ENCODE data around the gene SMC1B.
"Not testable (repeated sequence)": the region's sequence is repeated elsewhere in the genome, so short reads cannot be mapped to it uniquely, and the experiment has no call there.

The SMC1B gene

DNA sequence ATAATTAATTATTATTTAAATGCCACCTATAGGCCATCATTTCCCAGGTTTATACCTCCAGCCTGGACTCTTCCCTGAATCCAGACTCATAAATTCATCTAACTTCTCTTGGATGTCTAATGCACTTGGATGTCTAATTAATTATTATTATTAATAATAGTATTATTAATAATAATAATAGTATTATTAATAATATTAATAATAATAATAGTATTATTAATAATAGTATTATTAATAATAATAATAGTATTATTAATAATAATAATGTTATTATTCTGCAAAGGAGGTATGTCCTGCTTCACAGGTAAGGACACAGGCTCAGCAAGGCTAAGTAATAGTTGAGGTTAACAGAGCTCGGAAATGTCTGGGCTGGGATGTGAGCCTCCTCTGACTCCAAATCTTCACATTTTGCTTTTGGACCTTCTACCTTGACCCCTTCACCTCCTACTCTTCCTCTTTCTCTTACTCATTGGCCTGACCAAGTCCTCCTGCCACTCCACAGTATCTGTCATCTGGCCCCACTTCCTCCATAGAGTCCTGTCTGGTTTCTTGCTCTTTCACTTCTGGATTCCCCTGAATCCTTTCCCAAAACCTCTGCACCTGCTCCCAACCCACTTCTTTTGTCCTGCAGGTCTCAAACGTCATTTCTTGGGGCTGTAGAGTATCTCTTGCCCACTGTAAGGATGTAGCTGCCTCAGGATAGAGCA lies 8.1 kb upstream of the SMC1B start:
- no peak for DNase-seq (ENCODE audit: low read depth)

DNA sequence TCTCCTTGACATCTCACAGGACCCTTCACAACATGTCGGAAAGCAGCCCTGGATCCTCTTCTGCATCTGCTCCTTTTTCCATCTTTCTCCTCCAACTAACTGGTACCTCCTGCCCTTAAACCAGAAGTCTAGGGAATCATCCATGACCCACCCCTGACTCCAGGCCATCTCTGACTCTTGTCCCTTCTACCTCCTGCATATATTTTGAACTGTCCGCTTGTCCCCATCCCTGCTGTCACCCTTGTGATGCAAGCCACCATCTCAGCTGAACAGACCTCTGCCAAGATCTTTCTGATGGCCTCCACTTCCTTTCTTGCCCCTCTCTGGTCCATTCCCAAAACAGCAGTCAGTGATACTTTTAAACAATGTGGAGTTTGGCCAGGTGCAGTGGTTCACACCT lies 7.1 kb upstream of the SMC1B start:
- DNase-seq (ENCODE audit: low read depth), result no peak

DNA sequence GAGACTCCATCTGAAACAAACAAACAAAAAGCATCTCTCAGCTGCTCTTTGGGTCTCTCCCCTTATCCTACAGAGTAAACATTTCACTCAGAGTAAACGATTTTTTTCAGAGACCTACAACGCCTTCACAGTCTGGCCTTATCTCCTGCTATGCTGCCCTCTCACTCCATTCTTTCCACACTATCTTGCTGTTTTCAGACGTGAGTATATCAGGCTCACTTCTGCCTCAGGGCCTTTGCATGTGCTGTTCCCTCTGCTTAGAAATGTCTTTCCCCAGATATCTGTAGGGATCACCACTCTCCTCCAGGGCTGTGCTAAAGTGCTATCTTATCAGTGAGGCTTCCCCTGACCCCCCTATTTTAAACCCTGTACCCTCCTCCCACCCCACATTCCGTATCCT lies 6.6 kb upstream of the SMC1B start:
- no peak for DNase-seq (ENCODE audit: low read depth)

DNA sequence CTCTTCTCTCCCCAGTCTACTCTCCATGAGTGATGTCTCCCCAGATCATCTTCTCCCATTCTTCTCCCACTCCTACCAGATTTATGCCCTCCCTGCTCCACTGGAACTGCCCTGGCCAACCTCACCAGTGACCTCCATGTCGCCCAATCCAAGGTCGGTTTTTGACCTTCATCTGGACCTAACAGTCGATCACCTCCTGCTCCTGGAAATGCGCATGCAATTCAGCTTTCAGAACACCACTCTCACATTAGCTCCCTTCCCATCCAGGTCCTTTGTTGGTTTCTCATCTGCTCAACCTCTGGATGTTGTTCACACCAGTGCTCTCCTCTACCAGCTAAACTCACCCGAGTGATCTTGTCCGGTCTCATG lies 5.4 kb upstream of the SMC1B start:
- DNase-seq (ENCODE audit: low read depth), result no peak

DNA sequence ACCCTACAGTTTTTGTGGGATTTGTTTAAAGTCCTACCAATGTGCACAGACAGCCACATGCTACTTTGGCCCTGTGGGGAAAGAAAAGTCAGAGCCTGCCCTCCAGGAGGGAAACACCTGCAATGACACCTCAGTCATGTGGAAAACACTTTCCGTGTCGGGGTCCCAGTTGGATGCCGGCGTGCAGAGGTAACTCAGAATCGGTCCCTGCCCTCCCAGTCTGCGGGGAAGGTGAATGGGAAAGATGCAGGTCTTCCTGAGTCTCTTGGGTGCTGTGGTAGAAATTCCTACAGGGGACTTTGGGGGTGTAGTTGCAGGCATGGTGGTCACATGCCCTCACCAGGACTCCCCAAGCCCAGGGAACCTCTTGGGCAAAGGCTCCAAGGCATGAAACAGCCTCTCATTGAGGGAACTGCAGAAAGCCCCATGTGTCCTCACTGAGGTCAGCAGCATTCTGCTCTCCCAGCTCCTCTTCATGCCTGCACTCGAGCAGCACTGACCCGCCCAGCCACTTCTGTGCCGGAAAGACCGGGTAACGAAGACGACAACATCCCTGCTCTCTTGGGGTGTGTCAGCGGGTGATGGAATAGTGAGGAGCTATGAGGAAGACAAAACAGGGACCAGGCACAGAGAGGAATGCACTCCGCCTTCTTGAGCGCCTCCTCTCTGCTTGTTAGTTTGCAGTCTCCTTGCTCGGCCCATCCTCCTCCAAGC lies 4.8 kb upstream of the SMC1B start:
- no peak for DNase-seq (ENCODE audit: low read depth)

DNA sequence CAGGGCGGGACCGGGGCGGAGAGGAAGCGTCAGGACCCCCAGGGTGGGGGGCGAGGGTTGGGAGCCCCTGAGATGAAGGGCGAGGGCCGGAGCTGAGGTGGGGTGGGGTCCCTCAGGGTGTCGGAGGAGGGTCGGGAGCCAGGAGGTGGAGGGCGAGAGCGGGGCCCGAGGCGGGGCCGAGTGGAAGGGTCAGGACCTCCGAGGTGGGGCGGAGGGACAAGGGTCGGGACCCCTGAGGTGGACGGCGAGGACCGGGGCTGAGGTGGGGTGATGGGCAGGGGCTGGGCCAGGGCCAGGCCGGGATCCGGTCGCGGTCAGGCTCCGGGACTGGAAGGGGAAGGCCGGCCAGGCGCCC lies 409 bp downstream of the SMC1B start:
- no peak for DNase-seq (ENCODE audit: low read depth)

DNA sequence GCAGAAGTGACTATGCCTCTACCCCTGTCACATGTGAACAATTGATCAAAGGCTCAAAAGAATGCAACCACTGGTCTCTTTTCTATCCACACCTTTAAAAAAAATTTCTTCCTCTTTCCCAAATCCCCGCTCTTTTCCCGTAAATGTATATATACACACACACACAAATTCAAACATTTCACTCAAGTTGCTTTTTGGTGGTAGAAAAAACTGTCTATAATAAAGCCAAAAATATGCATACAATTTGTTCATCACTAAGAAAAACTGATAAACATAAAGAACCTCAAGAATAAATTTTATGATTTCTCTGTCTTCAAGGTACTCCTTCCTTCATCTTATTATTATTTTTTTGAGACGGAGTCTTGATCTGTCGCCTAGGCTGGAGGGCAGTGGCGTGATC lies 5.6 kb downstream of the SMC1B start:
- no peak for DNase-seq (ENCODE audit: low read depth)

DNA sequence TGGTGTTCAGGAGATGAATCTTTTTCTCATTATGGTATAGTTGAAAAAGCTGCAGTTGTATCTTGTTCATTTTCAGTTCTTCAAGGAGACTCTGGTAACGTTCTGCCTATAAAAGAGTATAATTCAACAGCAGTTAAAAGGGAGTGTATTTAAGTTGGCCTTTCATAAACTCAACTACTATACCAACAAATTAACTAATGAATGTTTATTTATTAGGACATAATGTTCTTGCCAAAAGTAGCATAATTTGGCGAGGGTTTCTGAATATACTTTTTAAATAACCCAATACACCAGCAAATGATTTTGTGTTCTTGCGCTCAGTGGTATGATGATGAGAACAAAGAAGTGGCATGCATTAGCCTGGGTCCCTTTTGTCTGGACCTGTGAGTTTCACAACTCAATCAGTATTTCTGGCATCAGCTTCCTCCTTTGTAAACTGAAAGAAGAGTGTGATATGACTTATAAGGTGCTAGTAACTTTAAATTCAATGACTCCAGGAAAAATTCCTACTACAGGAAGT lies 10.9 kb downstream of the SMC1B start:
- no peak for DNase-seq (ENCODE audit: low read depth)

DNA sequence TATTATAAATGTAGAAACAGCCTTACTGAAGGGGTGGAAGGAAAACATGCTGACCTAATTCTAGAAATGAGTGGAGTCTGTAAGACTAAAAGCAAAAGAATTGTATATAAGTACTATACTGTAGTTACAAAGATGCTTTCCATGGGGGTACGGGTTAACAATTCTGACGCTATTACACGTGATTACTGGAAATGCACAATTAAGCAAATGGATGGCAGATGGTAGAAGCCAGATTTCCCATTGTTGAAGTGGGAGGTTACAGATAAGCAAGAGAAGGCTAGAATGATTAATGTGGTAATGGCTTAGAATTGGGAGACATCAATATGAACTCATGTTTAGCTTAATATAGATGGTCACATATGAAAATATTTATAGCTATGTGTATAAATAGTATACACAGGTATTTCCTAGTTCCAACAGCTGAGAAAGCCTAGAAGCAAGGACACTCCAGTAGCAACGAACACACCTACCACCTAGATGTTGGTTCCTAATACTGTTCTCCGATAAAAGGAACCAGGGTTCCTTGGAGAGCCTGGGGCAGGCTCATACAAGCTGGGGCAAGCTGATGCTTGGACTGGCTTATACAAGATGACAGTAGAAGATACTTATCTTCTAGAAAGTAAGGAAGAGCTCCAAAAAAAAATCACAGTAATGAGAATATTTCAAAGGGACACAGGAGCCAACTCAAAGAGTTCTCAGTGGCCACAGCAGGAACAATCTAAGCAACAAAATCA lies 13.5 kb downstream of the SMC1B start:
- no peak for DNase-seq (ENCODE audit: low read depth)

DNA sequence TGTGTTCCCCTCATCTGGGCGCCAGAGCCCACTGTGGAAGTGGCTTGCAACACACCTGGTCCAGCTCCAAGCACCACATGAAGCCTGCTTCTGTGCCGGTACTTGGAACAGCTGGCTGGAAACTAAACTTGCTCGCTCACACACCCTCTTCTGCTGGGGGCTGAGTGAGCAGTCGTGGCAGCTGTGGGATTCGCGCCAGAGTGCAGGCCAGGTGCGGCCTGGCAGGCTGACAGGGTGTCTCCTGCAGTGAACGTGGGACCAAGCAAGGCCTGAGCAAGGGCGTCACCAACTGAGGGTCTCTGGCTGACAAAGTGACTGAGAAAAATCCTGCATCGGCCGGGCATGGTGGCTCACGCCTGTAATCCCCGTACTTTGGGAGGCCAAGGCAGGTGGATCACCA lies 15.2 kb downstream of the SMC1B start:
- DNase-seq (ENCODE audit: low read depth), result no peak

DNA sequence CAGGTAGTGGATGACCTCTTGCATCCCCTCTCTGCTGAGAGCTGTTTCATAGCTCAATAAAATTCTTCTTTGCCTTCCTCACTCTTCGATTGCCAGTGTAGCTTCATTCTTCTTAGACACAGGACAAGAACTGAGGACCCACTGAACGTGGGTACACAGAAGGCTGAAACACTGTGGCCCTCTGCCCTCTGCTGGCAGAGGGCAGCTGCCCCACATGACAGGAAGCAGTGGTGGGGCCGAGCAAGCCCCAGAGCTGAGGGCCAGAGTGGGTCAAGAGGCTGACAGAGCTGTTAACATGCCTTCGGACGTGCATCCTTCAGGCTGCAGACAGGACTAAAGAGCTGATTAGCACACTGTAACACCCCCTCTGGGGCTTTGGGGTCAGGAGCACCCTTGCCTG lies 15.6 kb downstream of the SMC1B start:
- DNase-seq (ENCODE audit: low read depth), result no peak

DNA sequence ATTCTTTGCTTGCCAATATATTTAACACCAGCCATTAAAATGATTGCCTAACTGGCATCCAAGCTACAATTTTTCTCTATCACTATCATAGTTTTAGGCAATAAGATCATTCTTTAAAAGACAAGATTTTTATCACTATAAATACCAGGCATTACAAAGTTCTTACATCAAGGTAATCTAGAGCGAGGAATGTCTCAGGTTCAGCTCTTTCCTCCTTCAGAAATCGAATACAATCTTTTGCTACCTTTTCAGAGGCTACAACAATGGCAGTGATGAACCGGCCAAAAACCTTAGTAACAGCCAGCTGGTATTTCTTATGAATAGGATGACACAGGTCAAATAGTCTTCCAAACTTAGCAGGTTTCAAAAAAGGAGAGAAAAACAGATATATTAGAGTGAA lies 23.9 kb downstream of the SMC1B start:
- DNase-seq (ENCODE audit: low read depth), result no peak

DNA sequence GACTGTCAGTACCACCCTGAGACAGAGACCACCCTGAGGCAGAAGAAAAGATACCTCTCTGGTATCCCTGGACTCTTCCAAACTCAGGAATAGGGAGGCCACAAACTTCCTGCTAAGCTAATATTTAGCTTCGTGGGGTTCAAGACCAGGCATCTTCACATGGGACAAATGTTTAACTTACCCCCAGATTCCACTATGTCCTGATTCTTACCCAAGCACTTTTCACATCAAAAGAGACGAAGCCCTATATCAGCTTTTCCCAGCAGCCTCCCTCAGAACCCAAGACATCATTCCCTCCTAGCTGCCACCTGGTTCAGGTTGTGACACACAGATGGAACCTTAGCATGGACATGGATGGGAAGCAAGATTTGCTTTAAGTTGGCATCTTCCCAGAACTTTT lies 32.1 kb downstream of the SMC1B start:
- DNase-seq (ENCODE audit: low read depth), result no peak

DNA sequence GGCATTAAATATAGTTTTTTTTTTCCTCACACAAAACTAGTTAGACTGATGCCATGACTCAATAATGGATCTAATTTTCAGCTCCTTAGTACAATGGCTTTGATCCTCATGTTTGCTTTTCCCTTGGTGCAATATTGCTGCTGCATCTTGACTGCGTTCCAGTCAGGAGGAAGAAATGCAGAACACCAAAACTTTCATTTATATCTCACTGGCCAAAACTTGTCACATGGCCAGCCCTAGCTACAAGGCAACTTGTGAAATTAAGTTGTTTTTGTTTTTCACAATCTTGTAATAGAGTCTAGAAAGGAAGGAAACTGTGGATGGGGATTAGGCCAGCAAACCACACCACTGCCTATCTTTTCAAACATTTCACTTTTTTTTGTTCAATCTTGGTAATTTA lies 36.7 kb downstream of the SMC1B start:
- no peak for DNase-seq (ENCODE audit: low read depth)

DNA sequence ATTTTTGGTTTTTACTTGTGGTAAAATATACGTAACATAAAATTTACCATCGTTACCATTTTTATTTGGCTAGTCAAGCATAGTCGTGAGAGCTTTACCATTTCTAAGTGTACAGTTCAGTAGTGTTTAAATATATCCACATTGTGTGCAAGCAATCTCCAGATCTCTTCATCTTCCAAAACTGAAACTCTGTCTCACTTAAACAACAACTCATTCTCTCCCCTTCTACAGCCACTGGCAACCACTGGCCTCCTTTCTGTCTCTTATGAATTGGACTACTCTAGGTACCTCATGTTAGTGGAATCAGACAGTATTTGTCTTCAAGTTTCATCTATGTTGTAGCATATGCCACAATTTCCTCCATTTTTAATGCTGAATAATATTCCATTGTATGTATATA lies 37.4 kb downstream of the SMC1B start:
- DNase-seq (ENCODE audit: low read depth), result no peak

DNA sequence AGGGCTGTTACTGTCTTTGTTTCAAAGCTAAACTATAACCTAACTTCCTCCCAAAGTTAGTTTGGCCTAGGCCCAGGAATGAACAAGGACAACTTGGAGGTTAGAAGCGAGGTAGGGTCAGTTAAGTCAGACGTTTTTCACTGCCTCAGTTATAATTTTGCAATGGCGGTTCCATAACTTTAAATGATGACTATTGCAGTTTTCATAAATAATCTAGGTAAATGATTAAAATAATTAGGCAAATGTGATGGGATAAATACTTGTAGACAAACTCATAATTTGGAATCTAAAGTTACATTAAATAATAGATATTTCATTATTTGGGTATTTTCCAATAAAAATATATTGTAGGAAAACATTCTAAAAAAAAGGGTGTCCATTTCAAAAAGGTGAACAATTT lies 39.8 kb downstream of the SMC1B start:
- not testable (repeated sequence) for DNase-seq (ENCODE audit: low read depth)

DNA sequence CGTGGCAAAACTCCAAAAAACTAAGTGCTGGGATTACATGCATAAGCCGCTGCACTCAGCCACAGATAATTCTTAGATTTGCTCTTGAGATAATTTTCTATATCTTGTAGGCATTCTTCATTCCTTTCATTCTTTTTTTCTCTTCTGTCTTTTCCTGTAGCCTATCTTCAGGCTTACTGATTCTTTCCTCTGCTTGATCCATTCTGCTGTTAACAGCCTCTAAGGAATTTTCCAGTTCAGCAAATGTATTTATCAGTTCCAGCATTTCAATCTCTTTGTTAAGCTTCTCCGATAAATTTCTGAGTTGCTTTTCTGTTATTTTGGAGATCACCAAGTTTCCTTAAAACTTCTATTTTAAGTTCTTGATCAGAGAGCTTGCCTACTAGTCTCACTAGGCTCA lies 46.7 kb downstream of the SMC1B start:
- no peak for DNase-seq (ENCODE audit: low read depth)

DNA sequence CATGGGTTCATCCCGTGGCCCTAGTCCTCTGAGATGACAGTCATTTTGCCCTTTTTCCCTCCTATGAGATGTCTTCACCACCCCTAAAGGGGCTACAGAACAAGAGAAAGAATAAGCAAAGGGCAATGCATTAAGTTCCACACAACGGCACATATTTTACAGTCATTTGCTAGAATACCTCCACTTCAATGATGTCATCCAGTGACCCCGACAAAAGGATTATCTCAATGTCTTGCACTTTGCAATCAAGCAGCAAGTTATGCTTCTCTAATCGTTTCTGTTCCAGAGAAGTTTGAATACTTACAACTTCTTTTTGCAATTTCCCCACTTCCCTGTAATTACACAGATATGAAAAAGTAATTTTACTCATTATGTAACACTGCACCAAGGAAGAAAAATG lies 53.8 kb downstream of the SMC1B start:
- no peak for DNase-seq (ENCODE audit: low read depth)

DNA sequence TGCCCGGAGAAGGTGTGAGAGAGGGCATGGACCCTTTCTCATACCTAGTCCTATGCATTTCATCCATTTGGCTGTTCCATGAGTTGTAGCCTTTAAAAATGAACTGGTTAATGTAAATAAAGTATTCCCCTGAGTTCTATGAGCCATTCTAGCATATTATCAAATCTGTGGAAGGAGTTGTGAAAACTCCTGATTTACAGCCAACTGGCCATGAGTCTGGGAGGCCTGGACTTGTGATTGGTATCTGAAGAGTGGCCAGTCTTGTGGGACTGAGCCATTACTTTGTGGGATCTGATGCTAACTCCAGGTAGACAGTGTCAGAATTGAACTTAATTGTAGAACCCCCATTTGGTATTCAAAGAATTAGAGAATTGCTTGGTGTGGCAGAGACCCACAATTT lies 55.3 kb downstream of the SMC1B start:
- DNase-seq (ENCODE audit: low read depth), result no peak

DNA sequence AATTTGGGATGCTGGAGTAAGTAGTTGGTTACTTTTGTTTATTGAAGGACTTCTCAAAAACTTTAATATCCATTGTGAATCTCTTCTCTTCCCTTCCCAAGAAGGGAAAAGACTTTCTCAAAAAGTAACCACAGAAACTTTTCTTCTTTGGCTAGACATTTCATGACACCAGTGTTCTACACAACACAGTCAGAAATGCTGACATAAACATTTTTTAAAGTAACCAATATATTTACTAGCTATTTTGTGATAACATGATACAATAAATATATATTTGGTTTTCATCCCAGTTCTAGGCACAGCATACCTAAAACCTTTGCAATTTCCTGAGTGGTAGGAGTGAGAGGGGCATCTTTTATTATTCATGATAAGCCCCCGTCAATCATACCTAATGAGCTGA lies 55.9 kb downstream of the SMC1B start:
- no peak for DNase-seq (ENCODE audit: low read depth)

DNA sequence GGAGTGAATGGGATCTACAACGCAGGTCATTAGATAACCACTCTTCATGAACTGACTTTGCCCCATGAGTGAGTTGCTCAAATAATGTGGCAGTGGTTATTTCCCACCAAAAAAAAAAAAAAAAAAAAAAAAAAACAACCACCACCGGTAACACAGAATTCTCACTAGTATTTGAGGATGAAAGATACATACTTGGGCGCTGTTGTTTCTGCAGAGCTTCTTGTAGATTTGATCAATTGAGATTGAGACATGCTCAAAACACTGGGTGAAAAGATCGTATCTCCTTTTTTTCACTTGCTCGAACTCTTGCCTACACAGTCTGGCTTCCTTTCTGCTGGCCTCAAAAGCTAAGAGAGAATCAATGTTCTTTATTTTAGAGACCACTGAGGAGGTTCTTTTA lies 59.6 kb downstream of the SMC1B start:
- DNase-seq (ENCODE audit: low read depth), result no peak

DNA sequence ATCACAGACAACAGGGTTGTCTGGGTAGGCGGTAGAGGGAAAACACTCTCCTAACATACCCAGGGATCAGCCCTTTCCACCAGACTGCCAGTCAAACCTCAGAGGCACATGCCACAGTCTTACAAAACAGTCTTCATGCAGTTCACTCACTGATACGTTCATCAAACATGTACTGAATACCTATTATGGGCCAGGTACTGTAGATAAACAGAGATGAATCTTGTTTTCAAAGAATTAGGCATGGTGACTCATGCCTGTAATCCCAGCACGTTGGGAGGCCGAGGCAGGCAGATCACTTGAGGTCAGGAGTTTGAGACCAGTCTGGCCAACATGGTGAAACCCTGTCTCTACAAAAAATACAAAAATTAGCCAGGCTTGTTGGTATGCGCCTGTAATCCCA lies 60.6 kb downstream of the SMC1B start:
- not testable (repeated sequence) for DNase-seq (ENCODE audit: low read depth)

DNA sequence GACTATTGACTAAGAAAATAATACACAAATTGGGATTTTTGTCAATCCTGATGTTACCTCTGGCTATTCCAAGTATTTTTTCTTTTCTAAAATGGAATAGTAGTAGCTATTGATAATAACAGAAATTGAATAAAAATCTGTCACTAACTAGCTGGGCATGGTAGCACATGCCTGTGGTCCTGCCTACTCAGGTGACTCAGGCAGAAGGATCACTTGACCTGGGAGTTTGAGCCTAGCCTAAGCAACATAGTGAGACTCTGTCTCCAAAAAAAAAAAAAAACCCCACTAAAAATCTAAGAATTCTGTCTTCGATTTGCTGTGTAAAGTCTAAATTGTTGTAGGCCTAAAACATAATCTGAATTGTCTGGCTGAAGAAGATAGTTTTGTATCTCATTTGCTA lies 61.4 kb downstream of the SMC1B start:
- no peak for DNase-seq (ENCODE audit: low read depth)

All from GM04503 (cell line).